B cell (primary cell): ENCODE measurements around the gene GALNT6. TPM values are rescaled to one million over a fixed set of nuclear protein-coding genes. Genes with fewer than 3 reads are reported as not detected.

Experiments used
- ATAC-seq: fragments of 200-7000 bp; cut with Tn5 transposase; one replicate; pipeline ENCODE4 v1.10.0; 2021; ENCODE audit warnings: low read depth, mild to moderate bottlenecking, moderate number of reproducible peaks, moderate library complexity
- CTCF ChIA-PET: fragments of 350-600 bp; sonication (Branson Sonifier 250); formaldehyde crosslinking; loops from one replicate; lab custom pipeline; 2021; ENCODE audit warnings: antibody characterized with exemption, inconsistent platforms; lab: Charles Lee
- POLR2A ChIA-PET: fragments of 350-600 bp; sonication (Branson Sonifier 250); formaldehyde crosslinking; loops from one replicate; lab custom pipeline; 2021; ENCODE audit warnings: antibody characterized with exemption; lab: Charles Lee
- DNase-seq: peaks from one replicate; pipeline ENCODE4 v3.0.0; 2013
- H2AFZ ChIP-seq: 2 replicates; pipeline ENCODE4 v1.6.1; 2012; ENCODE audit warnings: mild to moderate bottlenecking, low read depth, low read length; ENCODE audit not compliant: insufficient read depth, poor library complexity, severe bottlenecking
- H3K27ac ChIP-seq, 2 donors: 1 replicate in 1 of 2; 2 replicates in 1 of 2; pipeline ENCODE4 v1.5.1; 2012 to 2013; ENCODE audit warnings: low read length in 2 of 2, mild to moderate bottlenecking in 2 of 2, moderate library complexity in 1 of 2
- H3K27me3 ChIP-seq, 4 experiments: fragments of 200-600 bp in 1 of 4; sonication (generic) in 1 of 4; replicated peaks in 1 of 4; 1 replicate in 2 of 4; 2 replicates in 2 of 4; pipeline versions ENCODE4 v1.6.1 to v1.7.0; 2013 to 2016; ENCODE audit warnings: low read length in 3 of 4, mild to moderate bottlenecking in 2 of 4, mixed read lengths in 1 of 4, moderate library complexity in 1 of 4; ENCODE audit not compliant: insufficient read depth in 4 of 4, control insufficient read depth in 3 of 4; ENCODE audit errors: control extremely low read depth in 1 of 4
- H3K36me3 ChIP-seq, 2 experiments: replicated peaks in 1 of 2; 1 replicate in 1 of 2; 2 replicates in 1 of 2; pipeline versions ENCODE4 v1.6.1 to v1.7.1; 2013; ENCODE audit warnings: low read length in 1 of 2; ENCODE audit not compliant: insufficient read depth in 2 of 2, control insufficient read depth in 1 of 2; ENCODE audit errors: control extremely low read depth in 1 of 2, extremely low read depth in 1 of 2
- H3K4me1 ChIP-seq, 2 donors: fragments of 200-600 bp in 1 of 2; sonication (generic) in 1 of 2; 1 replicate in 1 of 2; 2 replicates in 1 of 2; pipeline versions ENCODE4 v1.5.1 to v1.6.1; 2013 to 2017; ENCODE audit warnings: low read length in 2 of 2; ENCODE audit not compliant: control insufficient read depth in 2 of 2, insufficient read depth in 2 of 2
- H3K4me2 ChIP-seq: replicated peaks from 2 replicates; pipeline ENCODE3; 2012; ENCODE audit warnings: mild to moderate bottlenecking, low read depth, low read length; ENCODE audit not compliant: poor library complexity, severe bottlenecking
- H3K4me3 ChIP-seq, 5 experiments: fragments of 200-600 bp in 1 of 5; sonication (generic) in 1 of 5; 1 replicate in 3 of 5; 2 replicates in 2 of 5; pipeline versions ENCODE4 v1.5.1 to v1.7.0; 2011 to 2016; ENCODE audit warnings: low read length in 4 of 5, mild to moderate bottlenecking in 4 of 5, low read depth in 2 of 5, control low read depth in 1 of 5, moderate library complexity in 1 of 5; ENCODE audit not compliant: insufficient read depth in 1 of 5; ENCODE audit errors: control extremely low read depth in 1 of 5, extremely low read depth in 1 of 5
- H3K79me2 ChIP-seq: fragments of 200-600 bp; sonication (generic); one replicate; pipeline ENCODE4 v1.6.0; 2016; ENCODE audit warnings: low read length; ENCODE audit not compliant: control insufficient read depth, insufficient read depth
- H3K9ac ChIP-seq: fragments of 200-600 bp; sonication (generic); 2 replicates; pipeline ENCODE4 v1.6.1; 2017; ENCODE audit warnings: mild to moderate bottlenecking, low read length, moderate library complexity
- H3K9me3 ChIP-seq, 3 donors: one replicate each; pipeline versions ENCODE4 v1.6.1 to v1.7.1; 2013; ENCODE audit warnings: low read length in 2 of 3; ENCODE audit not compliant: control insufficient read depth in 2 of 3, insufficient read depth in 1 of 3; ENCODE audit errors: control extremely low read depth in 1 of 3
- H4K20me1 ChIP-seq: 2 replicates; pipeline ENCODE4 v1.6.0; 2012; ENCODE audit warnings: mild to moderate bottlenecking, low read length; ENCODE audit not compliant: insufficient read depth, control insufficient read depth, poor library complexity, severe bottlenecking
- H3K27ac Mint-ChIP-seq: one replicate; pipeline ENCODE4 v1.8.0; 2021; ENCODE audit warnings: mixed read lengths
- H3K27me3 Mint-ChIP-seq: one replicate; pipeline ENCODE4 v1.8.0; 2021; ENCODE audit warnings: mixed read lengths
- H3K4me1 Mint-ChIP-seq: one replicate; pipeline ENCODE4 v1.8.0; 2021; ENCODE audit warnings: mixed read lengths
- H3K4me3 Mint-ChIP-seq: one replicate; pipeline ENCODE4 v1.8.0; 2021; ENCODE audit warnings: mixed read lengths
- H3K9me3 Mint-ChIP-seq: one replicate; pipeline ENCODE4 v1.8.0; 2022; ENCODE audit warnings: mixed read lengths; ENCODE audit not compliant: insufficient read depth
- CTCF ChIP-seq: fragments of 200-600 bp; IDR thresholded peaks from one replicate; pipeline ENCODE4 v1.8.0; 2022; ENCODE audit warnings: antibody characterized with exemption, mild to moderate bottlenecking
- EZH2 ChIP-seq: IDR thresholded peaks from 2 replicates; pipeline ENCODE4 v1.6.1; 2012; ENCODE audit warnings: borderline replicate concordance, low read depth, mild to moderate bottlenecking, moderate library complexity, low read length; ENCODE audit not compliant: insufficient read depth, poor library complexity, severe bottlenecking
- WGBS: methylation state at CpG from one replicate; pipeline ENCODE4 v1.1.5; 2013; ENCODE audit warnings: missing lambda C conversion rate; ENCODE audit not compliant: insufficient coverage; 5-methylcytosine and 5-hydroxymethylcytosine counted together
- intact Hi-C: fragments of 100-400 bp; cut with micrococcal nuclease; formaldehyde crosslinking; loops from one replicate; pipeline ENCODE4 v1.10.0; 2022
- polyA plus RNA-seq: library from polyadenylated mRNA; depleted of rRNA; stranded (reverse); fragments of >200 nt; gene quantifications from 2 replicates; pipeline ENCODE4 v1.2.3, GENCODE V29; 2012
- total RNA-seq, 2 donors: library from RNA; stranded (reverse); fragments of 120-200 nt in 1 of 2; gene quantifications; 1 replicate in 1 of 2; 2 replicates in 1 of 2; pipeline versions ENCODE4 v1.2.3 to v1.2.4, GENCODE V29; 2013 to 2022

Gene GALNT6
- total and polyA plus RNA-seq, 2 donors (not counting 1 experiment from before 2014, with no cell fraction given) = 9.0 to 10.3 TPM

DNA sequence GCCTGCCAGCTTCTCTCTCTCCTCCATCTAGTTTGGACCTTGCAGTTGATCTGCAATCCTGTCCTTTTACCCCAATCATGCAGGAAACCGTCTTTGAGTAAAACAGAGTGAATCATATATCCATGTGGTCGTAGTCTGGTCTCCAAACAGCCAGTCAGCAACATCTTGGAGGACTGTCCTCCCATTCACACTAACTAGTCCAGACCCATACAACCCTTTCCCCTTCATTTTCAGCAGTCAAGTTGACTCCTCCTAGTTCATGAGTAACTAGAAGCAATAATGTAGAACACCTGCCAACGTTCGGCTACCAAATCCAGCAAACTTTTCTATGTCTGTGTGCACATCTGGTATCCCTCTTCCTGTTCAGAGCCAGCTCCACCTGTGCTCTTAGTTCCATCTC, 56.4 kb downstream of the GALNT6 start:
- no peak overlapping the region for H3K4me3 ChIP-seq
- no peaks in the 10 kb centered on the region for H4K20me1 ChIP-seq
- POLR2A ChIA-PET = interaction anchor here (1.5 kb wide), 1 partner anchor 8 kb away, joined by 5 read pairs; no protein-coding TSS in a partner anchor
- H3K27ac ChIP-seq = no peak overlapping the region
- no peak for TF ChIP-seq EZH2
- no peaks in the 10 kb centered on the region for H3K79me2 ChIP-seq
- CTCF ChIA-PET = interaction anchor here (0.5 to 9.0 kb wide), 4 partner anchors 12 to 260 kb away, joined by 3 to 148 read pairs (median 4); partner anchors contain the start of gene BIN2
- peaks cover 6 to 8% of the 10 kb centered on the region in 2 donors for H3K4me1 ChIP-seq
- Mint-ChIP-seq H3K27me3 (no peaks in the 10 kb centered on the region), H3K27ac (no peak overlapping the region), H3K4me3 (no peak overlapping the region), H3K4me1 (peaks cover 7% of the 10 kb centered on the region), H3K9me3 (no peaks in the 10 kb centered on the region)
- no peak overlapping the region for H2AFZ ChIP-seq
- DNase-seq = no peak
- H3K9ac ChIP-seq = no peak overlapping the region
- H3K9me3 ChIP-seq = no peaks in the 10 kb centered on the region
- H3K27me3 ChIP-seq = no peaks in the 10 kb centered on the region
- intact Hi-C loops = no loop called here
- H3K36me3 ChIP-seq = no peaks in the 10 kb centered on the region
- H3K4me2 ChIP-seq = no peak overlapping the region
- ATAC-seq = no peak
- WGBS = 75% methylated on average over 3 of the region's 4 CpGs

DNA sequence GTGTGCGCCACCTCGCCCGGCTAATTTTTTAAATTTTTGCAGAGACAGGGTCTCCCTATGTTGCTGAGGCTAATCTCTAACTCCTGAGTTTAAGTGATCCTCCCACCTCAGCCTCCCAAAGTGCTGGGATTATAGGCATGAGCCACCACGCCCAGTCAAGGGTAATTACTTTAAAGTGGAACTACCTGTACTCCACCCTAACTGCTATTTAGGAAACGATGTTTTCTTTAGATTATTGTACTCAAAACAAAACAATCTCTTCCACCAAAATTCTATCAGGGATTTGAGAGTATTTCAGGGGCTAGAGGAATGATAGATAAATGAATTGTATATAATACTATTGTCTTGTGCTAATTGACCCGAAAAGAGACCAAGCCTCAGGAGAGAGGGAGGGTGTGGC, 57.7 kb downstream of the GALNT6 start:
- DNase-seq (no peak), ATAC-seq (no peak)
- no peak for TF ChIP-seq CTCF
- no peak for TF ChIP-seq EZH2
- Mint-ChIP-seq H3K27me3 (no peaks in the 10 kb centered on the region), H3K9me3 (no peaks in the 10 kb centered on the region), H3K4me3 (no peak overlapping the region), H3K4me1 (peaks cover 18% of the 10 kb centered on the region), H3K27ac (no peak overlapping the region)
- no peak overlapping the region for H3K27ac ChIP-seq
- no peaks in the 10 kb centered on the region for H3K79me2 ChIP-seq
- H3K36me3 ChIP-seq = no peaks in the 10 kb centered on the region
- H3K27me3 ChIP-seq = no peaks in the 10 kb centered on the region
- ChIA-PET CTCF (interaction anchor here (4.5 kb wide), 1 partner anchor 8 kb away, joined by 38 read pairs; no protein-coding TSS in a partner anchor), POLR2A (interaction anchor here (1.1 kb wide), 1 partner anchor 66 kb away, joined by 6 read pairs; no protein-coding TSS in a partner anchor)
- intact Hi-C loops = no loop called here
- no peak overlapping the region for H3K9ac ChIP-seq
- no peaks in the 10 kb centered on the region for H4K20me1 ChIP-seq
- 96% methylated on average over 4 of the region's 6 CpGs for WGBS
- H3K4me1 ChIP-seq = peaks cover 19 to 20% of the 10 kb centered on the region in 2 donors
- H3K4me2 ChIP-seq = no peak overlapping the region
- no peaks in the 10 kb centered on the region for H3K9me3 ChIP-seq
- no peak overlapping the region for H3K4me3 ChIP-seq
- no peak overlapping the region for H2AFZ ChIP-seq
